ENCODE results near the gene WNT3.

WNT3 gene

DNA sequence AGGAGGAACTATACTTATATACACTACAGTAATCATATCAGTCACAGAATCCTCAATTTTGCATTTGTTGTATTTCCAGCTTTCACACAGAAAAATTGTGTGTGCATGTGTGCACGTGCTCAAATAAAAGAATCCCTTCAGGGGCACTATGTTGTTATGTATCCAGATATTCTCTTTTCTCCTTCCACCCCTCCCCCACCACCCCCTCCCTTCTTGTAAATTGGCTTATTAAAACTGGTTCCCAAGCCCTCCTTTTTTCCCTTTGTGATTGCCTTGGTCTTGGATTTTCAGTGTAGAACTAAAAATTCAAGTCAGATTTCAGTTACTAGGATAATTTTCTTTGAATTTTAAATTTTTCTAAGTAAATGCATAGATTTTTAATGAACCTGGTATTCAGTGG lies 86.3 kb downstream of the WNT3 start:
- no peak for DNase-seq (ENCODE audit: low read depth)

GRCh38 chr17:46730679-46731078 lies 87.8 kb downstream of the WNT3 start:
- no peak for DNase-seq (ENCODE audit: low read depth)

DNA sequence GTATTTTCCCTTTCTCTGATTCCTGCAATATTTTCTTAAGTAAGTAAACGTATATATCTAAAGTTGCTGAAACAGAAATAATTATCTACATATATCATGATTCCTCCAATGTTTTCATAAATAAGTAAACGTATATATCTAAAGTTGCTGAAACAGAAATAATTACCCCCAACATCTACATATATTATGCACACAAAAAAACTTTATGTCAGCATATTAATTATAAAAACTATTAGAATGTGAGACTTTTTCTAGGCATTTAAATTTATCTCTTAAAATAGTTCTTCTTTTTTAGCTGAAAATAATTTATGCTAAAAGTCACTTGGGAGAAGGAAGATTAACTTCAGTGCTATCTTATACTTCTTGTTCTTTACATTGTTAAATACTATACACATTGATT lies 88.5 kb downstream of the WNT3 start:
- no peak for DNase-seq (ENCODE audit: low read depth)

DNA sequence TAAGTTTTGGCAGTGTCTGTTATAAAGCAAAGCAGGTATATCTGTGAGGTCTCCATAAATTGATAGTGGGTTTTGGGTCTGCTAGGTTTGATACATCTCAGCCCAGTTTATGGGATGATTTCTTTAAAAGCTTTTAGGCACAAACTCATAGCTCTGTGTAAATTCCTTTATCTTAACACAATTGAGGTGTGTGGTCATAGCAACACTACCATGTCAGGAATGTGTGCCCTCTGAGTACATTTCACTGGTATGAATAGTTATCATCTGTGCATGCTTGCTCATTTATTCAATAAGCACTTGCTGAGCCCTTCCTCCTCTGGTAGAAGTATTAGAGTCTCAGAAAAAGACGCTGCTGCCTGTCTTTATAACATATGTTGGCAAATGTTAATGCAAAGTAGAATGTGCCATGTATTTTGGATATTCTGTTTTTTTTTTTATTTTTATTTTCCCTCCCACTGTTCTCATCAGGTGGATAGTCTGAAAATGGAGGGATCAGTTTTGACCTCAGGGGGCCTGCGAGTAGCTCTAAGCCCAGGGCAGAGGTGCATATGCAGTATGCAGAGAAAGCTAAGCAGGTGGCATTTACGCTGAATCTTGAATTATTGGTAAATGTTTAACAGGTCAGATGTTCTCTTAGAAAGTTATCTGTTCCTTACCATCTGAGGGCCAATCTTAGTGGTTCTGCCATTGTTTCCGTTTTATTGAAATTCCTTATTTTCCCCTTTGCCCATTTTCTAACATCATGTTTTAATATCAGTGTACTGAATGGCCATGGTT lies 90.7 kb downstream of the WNT3 start:
- DNase-seq (ENCODE audit: low read depth) = no peak

DNA sequence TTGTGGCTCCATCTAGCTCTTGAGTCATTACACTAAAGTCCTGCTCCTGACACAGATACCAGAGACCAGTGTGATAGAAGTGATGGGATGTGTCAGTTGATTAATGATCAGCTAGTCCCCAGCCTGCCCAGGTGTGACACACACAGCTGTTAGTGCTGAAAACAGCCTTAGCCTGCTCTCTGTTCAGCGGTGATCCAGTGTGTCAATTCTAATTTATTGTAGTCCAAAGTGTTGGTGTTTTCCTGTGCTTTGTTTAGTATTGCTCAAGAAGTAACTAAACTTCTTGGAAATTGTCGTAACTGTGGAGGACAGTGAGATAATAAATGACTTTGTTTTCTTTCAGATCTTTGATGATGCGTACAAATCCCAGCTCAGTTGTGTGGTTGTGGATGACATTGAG lies 92.3 kb downstream of the WNT3 start:
- no peak for DNase-seq (ENCODE audit: low read depth)

DNA sequence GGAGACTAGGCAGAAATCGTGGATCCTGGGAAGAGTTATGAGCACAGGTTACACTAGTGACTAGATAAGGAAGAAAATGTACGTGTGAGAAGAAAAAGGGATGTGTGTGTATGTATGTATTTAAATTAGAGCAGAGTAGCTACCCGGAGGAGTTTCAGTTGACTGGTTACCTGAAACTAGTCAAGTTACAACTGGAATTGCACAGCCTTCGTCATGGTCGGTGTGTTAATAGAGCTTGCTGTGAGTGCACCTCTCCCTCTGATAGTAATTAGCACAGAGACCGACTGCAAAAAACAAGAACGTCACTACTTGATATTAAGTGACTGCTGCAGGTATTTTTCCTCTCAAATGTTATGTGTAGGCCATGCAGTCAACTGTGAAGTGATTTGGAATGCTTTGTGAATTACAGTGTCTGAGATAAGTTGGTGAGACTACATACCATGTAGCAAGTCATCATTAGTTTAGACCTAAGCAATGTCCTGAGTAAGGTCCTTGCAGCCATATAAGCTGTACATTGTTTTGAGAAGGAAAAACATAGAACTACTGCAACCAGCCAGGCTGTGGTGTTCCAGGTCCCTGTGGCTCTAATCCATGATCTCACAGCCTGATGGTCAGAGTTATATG lies 95.7 kb downstream of the WNT3 start:
- no peak for DNase-seq (ENCODE audit: low read depth)

DNA sequence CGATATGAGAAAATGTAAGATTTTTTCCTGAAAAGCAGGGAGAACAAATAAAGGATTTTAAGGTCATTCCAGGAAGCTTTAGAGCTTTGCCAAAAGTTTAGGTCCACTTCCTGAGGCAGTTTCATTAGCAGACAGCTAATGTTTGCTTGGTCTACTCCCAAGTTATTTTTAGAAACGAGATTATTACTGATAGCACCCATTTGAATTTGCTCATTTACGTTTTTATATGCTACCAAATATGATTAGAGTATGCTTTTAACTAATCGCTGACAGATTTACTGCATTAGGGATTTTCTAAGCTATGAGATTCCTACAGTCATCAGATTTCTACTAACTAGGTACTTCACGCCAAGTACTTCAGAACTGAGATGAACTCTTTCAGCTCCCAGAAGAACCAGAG lies 98.1 kb downstream of the WNT3 start:
- DNase-seq (ENCODE audit: low read depth) = no peak

DNA sequence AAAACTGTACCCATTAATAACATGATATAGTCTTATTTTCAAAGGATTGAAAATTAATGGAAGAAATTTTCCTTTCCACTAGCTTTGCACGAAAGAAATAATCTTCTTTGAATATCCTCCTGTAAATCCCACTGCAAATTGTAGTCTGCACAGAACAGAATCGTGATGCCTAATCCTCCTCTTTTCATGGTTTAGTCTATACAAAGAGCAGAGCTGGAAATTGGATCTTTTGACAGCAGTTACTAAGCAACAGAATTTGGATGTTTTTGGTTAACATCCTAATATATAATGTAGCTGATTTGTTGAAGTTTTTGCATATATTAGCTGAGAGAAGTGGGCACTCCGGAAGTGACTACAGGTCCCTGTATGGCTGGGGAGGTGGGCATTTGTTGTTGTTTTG lies 98.6 kb downstream of the WNT3 start:
- no peak for DNase-seq (ENCODE audit: low read depth)

DNA sequence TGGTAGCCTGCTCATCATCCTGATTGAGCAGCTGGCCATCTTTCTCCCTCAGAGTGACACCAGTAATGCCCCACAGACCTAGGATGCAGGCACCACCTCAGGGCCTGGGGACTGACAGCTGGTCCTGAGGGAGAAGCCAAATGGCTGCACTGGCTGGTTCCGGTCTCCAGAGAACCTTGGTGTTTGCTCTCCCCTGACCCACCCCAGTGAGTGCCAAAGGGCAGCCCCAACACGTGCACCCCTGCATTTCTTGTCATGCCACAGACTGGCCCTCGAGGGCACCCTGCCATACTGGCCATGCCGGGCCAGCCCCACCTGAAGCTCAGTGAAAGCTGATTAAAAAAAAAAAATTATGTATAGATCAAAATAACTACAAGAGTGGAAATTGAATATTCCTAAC lies 100.5 kb downstream of the WNT3 start:
- no peak for DNase-seq (ENCODE audit: low read depth)

All from CMK (cell line).